Measurements from ENCODE around the gene AK3.

DNA sequence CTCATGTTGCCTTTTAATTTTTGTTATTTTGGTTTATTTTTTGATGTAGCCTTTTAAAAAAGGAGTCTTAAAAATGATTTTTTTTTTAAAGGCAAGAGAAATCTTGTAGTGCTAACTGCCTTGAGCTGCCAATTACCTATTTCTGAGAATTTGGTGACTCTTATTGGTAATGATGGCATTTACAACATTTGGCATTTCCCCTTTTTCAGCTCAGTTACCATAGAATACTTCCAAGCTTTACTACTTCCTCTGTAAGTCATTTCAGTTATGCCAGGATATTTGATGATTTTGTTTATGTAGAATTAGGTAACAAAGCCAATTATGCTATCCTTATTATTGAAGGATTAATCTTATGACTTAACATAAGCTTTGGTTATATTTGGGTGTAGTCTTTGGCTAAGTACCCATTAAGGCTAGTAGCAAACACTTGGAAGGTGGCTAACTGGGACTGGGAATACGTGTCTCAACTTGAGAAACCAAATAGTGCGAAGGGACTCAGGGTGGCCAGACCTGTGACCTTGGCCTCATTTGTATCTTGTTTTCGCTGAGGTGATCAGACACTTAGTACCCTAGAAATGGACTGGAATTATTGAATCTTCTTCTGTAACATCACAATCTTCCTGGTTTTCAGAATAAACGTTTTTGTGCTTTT lies 33.9 kb downstream of the AK3 start:
- TF ChIP-seq POLR2A (IDR thresholded peaks at IDR 0.05; ENCODE audit: low read depth, low read length) (no peak), KLF5 (IDR thresholded peaks at IDR 0.05; ENCODE audit: partially characterized antibody) (no peak), YY1 (IDR thresholded peaks at IDR 0.05; ENCODE audit: low read depth, low read length) (no peak), TCF7 (IDR thresholded peaks at IDR 0.05; ENCODE audit: borderline replicate concordance) (no peak), NFYB (IDR thresholded peaks at IDR 0.05; ENCODE audit: insufficient read depth, low read depth, low read length) (no peak)
- TF ChIP-seq, protein P1, sequence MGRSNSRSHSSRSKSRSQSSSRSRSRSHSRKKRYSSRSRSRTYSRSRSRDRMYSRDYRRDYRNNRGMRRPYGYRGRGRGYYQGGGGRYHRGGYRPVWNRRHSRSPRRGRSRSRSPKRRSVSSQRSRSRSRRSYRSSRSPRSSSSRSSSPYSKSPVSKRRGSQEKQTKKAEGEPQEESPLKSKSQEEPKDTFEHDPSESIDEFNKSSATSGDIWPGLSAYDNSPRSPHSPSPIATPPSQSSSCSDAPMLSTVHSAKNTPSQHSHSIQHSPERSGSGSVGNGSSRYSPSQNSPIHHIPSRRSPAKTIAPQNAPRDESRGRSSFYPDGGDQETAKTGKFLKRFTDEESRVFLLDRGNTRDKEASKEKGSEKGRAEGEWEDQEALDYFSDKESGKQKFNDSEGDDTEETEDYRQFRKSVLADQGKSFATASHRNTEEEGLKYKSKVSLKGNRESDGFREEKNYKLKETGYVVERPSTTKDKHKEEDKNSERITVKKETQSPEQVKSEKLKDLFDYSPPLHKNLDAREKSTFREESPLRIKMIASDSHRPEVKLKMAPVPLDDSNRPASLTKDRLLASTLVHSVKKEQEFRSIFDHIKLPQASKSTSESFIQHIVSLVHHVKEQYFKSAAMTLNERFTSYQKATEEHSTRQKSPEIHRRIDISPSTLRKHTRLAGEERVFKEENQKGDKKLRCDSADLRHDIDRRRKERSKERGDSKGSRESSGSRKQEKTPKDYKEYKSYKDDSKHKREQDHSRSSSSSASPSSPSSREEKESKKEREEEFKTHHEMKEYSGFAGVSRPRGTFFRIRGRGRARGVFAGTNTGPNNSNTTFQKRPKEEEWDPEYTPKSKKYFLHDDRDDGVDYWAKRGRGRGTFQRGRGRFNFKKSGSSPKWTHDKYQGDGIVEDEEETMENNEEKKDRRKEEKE (IDR thresholded peaks at IDR 0.05) = no peak
- TF ChIP-seq, protein P2, sequence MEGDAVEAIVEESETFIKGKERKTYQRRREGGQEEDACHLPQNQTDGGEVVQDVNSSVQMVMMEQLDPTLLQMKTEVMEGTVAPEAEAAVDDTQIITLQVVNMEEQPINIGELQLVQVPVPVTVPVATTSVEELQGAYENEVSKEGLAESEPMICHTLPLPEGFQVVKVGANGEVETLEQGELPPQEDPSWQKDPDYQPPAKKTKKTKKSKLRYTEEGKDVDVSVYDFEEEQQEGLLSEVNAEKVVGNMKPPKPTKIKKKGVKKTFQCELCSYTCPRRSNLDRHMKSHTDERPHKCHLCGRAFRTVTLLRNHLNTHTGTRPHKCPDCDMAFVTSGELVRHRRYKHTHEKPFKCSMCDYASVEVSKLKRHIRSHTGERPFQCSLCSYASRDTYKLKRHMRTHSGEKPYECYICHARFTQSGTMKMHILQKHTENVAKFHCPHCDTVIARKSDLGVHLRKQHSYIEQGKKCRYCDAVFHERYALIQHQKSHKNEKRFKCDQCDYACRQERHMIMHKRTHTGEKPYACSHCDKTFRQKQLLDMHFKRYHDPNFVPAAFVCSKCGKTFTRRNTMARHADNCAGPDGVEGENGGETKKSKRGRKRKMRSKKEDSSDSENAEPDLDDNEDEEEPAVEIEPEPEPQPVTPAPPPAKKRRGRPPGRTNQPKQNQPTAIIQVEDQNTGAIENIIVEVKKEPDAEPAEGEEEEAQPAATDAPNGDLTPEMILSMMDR (IDR thresholded peaks at IDR 0.05 in 2 of 3, conservative IDR thresholded peaks at IDR 0.05 in 1 of 3; ENCODE audit: control insufficient read depth in 2 of 3, extremely low read depth in 1 of 3, insufficient read depth in 1 of 3, low read depth in 3 of 3, low read length in 3 of 3) = no peak
